H1 (cell line): ENCODE data around the gene WDR81. TPM values are rescaled to one million over a fixed set of nuclear protein-coding genes. Genes with fewer than 3 reads are reported as not detected.

Source experiments
- CTCF ChIA-PET: fragments of 300-600 bp; sonication (Branson Sonifier 250); formaldehyde crosslinking; loops from one replicate; lab custom pipeline; 2021; ENCODE audit not compliant: partially characterized antibody; lab: Charles Lee
- POLR2A ChIA-PET: fragments of 300-600 bp; sonication (Branson Sonifier 250); formaldehyde crosslinking; loops from one replicate; lab custom pipeline; 2021; ENCODE audit warnings: inconsistent platforms; ENCODE audit not compliant: partially characterized antibody; lab: Charles Lee
- DNase-seq, 2 experiments: peaks; one replicate each; pipeline versions ENCODE4 v3.0.0 to v3.0.0-alpha.2; 2010 to 2022; ENCODE audit warnings: low spot score in 2 of 2, low read depth in 1 of 2, mixed read lengths in 1 of 2
- FAIRE-seq: peaks from 2 replicates; lab custom pipeline; 2011; peaks lifted over from hg19 to GRCh38; lab: Jason Lieb, UNC
- H2AFZ ChIP-seq: 2 replicates; pipeline ENCODE4 v1.8.1; 2012; ENCODE audit warnings: low read length, inconsistent platforms
- H2AK5ac ChIP-seq: 2 replicates; pipeline ENCODE4 v1.6.1; 2013; ENCODE audit warnings: low read depth, low read length
- H2BK120ac ChIP-seq: replicated peaks from 2 replicates; pipeline ENCODE3; 2013; ENCODE audit warnings: low read depth, low read length, inconsistent platforms
- H2BK12ac ChIP-seq: 2 replicates; pipeline ENCODE4 v1.6.1; 2013; ENCODE audit warnings: low read depth, low read length
- H2BK15ac ChIP-seq: 2 replicates; pipeline ENCODE4 v1.6.1; 2013; ENCODE audit warnings: low read length
- H2BK20ac ChIP-seq: 2 replicates; pipeline ENCODE4 v1.6.1; 2013; ENCODE audit warnings: low read length
- H2BK5ac ChIP-seq: 2 replicates; pipeline ENCODE4 v1.6.1; 2013; ENCODE audit warnings: low read depth, low read length
- H3K14ac ChIP-seq: 2 replicates; pipeline ENCODE4 v1.6.1; 2013; ENCODE audit warnings: inconsistent platforms; ENCODE audit not compliant: insufficient read length
- H3K18ac ChIP-seq: 2 replicates; pipeline ENCODE4 v1.6.1; 2013; ENCODE audit warnings: low read length; ENCODE audit errors: extremely low read depth
- H3K23ac ChIP-seq: 2 replicates; pipeline ENCODE4 v1.6.1; 2013; ENCODE audit warnings: inconsistent platforms; ENCODE audit not compliant: insufficient read length
- H3K23me2 ChIP-seq: 2 replicates; pipeline ENCODE4 v1.6.1; 2013; ENCODE audit warnings: low read depth, low read length
- H3K27ac ChIP-seq: 2 replicates; pipeline ENCODE4 v1.6.1; 2011; ENCODE audit warnings: low read depth, low read length, inconsistent platforms
- H3K27me3 ChIP-seq, 4 experiments: replicated peaks in 1 of 4; 1 replicate in 1 of 4; 2 replicates in 3 of 4; pipeline versions ENCODE4 v1.6.1 to v1.8.1; 2011 to 2013; ENCODE audit warnings: low read length in 3 of 4, mild to moderate bottlenecking in 3 of 4, inconsistent platforms in 2 of 4, mixed read lengths in 2 of 4, moderate library complexity in 1 of 4; ENCODE audit not compliant: control insufficient read depth in 3 of 4, insufficient read depth in 3 of 4; ENCODE audit errors: extremely low read depth in 1 of 4
- H3K36me3 ChIP-seq, 4 experiments: 2 replicates each; pipeline versions ENCODE4 v1.6.1 to v1.8.1; 2011 to 2013; ENCODE audit warnings: mild to moderate bottlenecking in 4 of 4, low read length in 3 of 4, moderate library complexity in 2 of 4, control low read depth in 1 of 4, inconsistent platforms in 1 of 4; ENCODE audit not compliant: insufficient read depth in 4 of 4, control insufficient read depth in 2 of 4
- H3K4ac ChIP-seq: replicated peaks from 2 replicates; pipeline ENCODE3; 2013; ENCODE audit warnings: low read length, low read depth, mixed read lengths, inconsistent platforms; ENCODE audit not compliant: insufficient read length
- H3K4me1 ChIP-seq, 4 experiments: replicated peaks in 1 of 4; 1 replicate in 1 of 4; 2 replicates in 3 of 4; pipeline versions ENCODE4 v1.6.1 to v1.8.1; 2011 to 2013; ENCODE audit warnings: low read length in 3 of 4, inconsistent platforms in 2 of 4, mixed read lengths in 1 of 4; ENCODE audit not compliant: insufficient read depth in 4 of 4, control insufficient read depth in 3 of 4
- H3K4me2 ChIP-seq, 2 experiments: 2 replicates each; pipeline versions ENCODE4 v1.6.1 to v1.8.1; 2011 to 2013; ENCODE audit warnings: low read depth in 2 of 2, low read length in 2 of 2, control low read depth in 1 of 2, inconsistent platforms in 1 of 2, mild to moderate bottlenecking in 1 of 2; ENCODE audit not compliant: insufficient read depth in 1 of 2
- H3K4me3 ChIP-seq, 4 experiments: fragments of 200-600, 300-600 bp in 1 of 4; sonication (generic), shearing (Covaris generic), sonication (Bioruptor Twin) in 1 of 4; 2 replicates each; pipeline versions ENCODE4 v1.5.1 to v1.8.1; 2011 to 2016; ENCODE audit warnings: low read length in 4 of 4, low read depth in 3 of 4, control low read depth in 2 of 4, inconsistent platforms in 2 of 4, mild to moderate bottlenecking in 2 of 4, mixed read lengths in 1 of 4, moderate library complexity in 1 of 4; ENCODE audit not compliant: insufficient read depth in 2 of 4; ENCODE audit errors: extremely low read depth in 1 of 4
- H3K56ac ChIP-seq: replicated peaks from 2 replicates; pipeline ENCODE3; 2013; ENCODE audit warnings: low read depth, mild to moderate bottlenecking, mixed read lengths, low read length, inconsistent platforms; ENCODE audit not compliant: insufficient read length
- H3K79me1 ChIP-seq: 2 replicates; pipeline ENCODE4 v1.6.1; 2013; ENCODE audit warnings: low read depth, low read length, control low read depth
- H3K79me2 ChIP-seq, 2 experiments: 2 replicates each; pipeline versions ENCODE4 v1.6.1 to v1.8.1; 2012 to 2013; ENCODE audit warnings: low read length in 2 of 2, mild to moderate bottlenecking in 2 of 2, inconsistent platforms in 1 of 2; ENCODE audit not compliant: insufficient read depth in 2 of 2, control insufficient read depth in 1 of 2
- H3K9ac ChIP-seq, 4 experiments: replicated peaks in 1 of 4; 1 replicate in 1 of 4; 2 replicates in 3 of 4; pipeline versions ENCODE4 v1.6.1 to v1.8.1; 2011 to 2013; ENCODE audit warnings: low read depth in 3 of 4, low read length in 3 of 4, control low read depth in 2 of 4, mild to moderate bottlenecking in 2 of 4, moderate library complexity in 2 of 4, inconsistent platforms in 1 of 4; ENCODE audit errors: extremely low read depth in 1 of 4
- H3K9me3 ChIP-seq, 2 experiments: 2 replicates each; pipeline versions ENCODE4 v1.6.1 to v1.8.1; 2012 to 2013; ENCODE audit warnings: mild to moderate bottlenecking in 2 of 2, moderate library complexity in 2 of 2, control low read depth in 1 of 2, inconsistent platforms in 1 of 2, low read depth in 1 of 2, low read length in 1 of 2, mixed read lengths in 1 of 2; ENCODE audit not compliant: insufficient read depth in 2 of 2
- H4K20me1 ChIP-seq, 2 experiments: replicated peaks in 1 of 2; 2 replicates each; pipeline versions ENCODE3 to v1.8.1; 2011 to 2013; ENCODE audit warnings: inconsistent platforms in 2 of 2, low read length in 2 of 2, mild to moderate bottlenecking in 1 of 2; ENCODE audit not compliant: insufficient read depth in 2 of 2, control insufficient read depth in 1 of 2
- H4K5ac ChIP-seq: 2 replicates; pipeline ENCODE4 v1.6.1; 2013; ENCODE audit warnings: low read length, low read depth, mixed read lengths, inconsistent platforms; ENCODE audit not compliant: insufficient read length
- H4K8ac ChIP-seq: 2 replicates; pipeline ENCODE4 v1.8.0; 2013; ENCODE audit warnings: mild to moderate bottlenecking, moderate library complexity, low read length, inconsistent platforms; ENCODE audit not compliant: insufficient read depth; ENCODE audit errors: extremely low read depth
- H4K91ac ChIP-seq: replicated peaks from 2 replicates; pipeline ENCODE3; 2013; ENCODE audit warnings: low read length, mixed read lengths, inconsistent platforms; ENCODE audit not compliant: insufficient read length
- ASH2L ChIP-seq: fragments of 200-600, 300-600 bp; sonication (generic); IDR thresholded peaks from one replicate; pipeline ENCODE4 v1.7.1; 2017; ENCODE audit warnings: low read length
- JUND ChIP-seq: IDR thresholded peaks from 2 replicates; pipeline ENCODE4 v1.6.1; 2011; ENCODE audit warnings: mild to moderate bottlenecking, improper control_type of control experiment, low read length
- KDM1A ChIP-seq: fragments of 200-600, 300-600 bp; sonication (generic); IDR thresholded peaks from 2 replicates; pipeline ENCODE4 v1.7.1; 2016; ENCODE audit warnings: mild to moderate bottlenecking, low read length, borderline replicate concordance
- KDM5A ChIP-seq: fragments of 200-600 bp; IDR thresholded peaks from 2 replicates; pipeline ENCODE4 v1.7.1; 2012; ENCODE audit warnings: mild to moderate bottlenecking, low read length, inconsistent platforms, mixed read lengths
- WGBS, 2 experiments: shearing (Covaris generic) in 1 of 2; methylation state at CpG; one replicate each; pipeline versions ENCODE4 v1.1.6 to v1.1.7; 2013 to 2015; ENCODE audit warnings: low lambda C conversion rate in 2 of 2, mixed read lengths in 2 of 2, inconsistent platforms in 1 of 2, low coverage in 1 of 2, missing lambda C conversion rate in 1 of 2; ENCODE audit not compliant: insufficient replicate concordance in 2 of 2, insufficient coverage in 1 of 2, insufficient read length in 1 of 2; ENCODE audit errors: extremely low coverage in 1 of 2, missing lambda C conversion rate in 1 of 2; 5-methylcytosine and 5-hydroxymethylcytosine counted together
- polyA plus RNA-seq, 7 experiments: library from polyadenylated mRNA; depleted of rRNA in 3 of 7; stranded (reverse) in 5 of 7; unstranded in 2 of 7; fragments of >200 nt in 5 of 7; fragments of 200-250 nt in 2 of 7; gene quantifications; 1 replicate in 5 of 7; 2 replicates in 1 of 7; 4 replicates in 1 of 7; pipeline versions ENCODE4 v1.2.1 to v1.2.3, GENCODE V29; 2011 to 2013; ENCODE audit warnings: missing spikeins in 2 of 7, mixed read lengths in 2 of 7
- total RNA-seq: library from RNA; stranded (reverse); fragmentation: NEBNext Ultra II Directional; extraction: Animal tissue kit (Norgen Biotek cat#: 25700); gene quantifications from 2 replicates; pipeline ENCODE4 v1.2.1, GENCODE V29; 2021

Gene WDR81
- total and polyA plus RNA-seq, 2 of the 8 experiments (the other 6 are each of a cell fraction or from before 2014, with no cell fraction given): 9.1 to 12.3 TPM

DNA sequence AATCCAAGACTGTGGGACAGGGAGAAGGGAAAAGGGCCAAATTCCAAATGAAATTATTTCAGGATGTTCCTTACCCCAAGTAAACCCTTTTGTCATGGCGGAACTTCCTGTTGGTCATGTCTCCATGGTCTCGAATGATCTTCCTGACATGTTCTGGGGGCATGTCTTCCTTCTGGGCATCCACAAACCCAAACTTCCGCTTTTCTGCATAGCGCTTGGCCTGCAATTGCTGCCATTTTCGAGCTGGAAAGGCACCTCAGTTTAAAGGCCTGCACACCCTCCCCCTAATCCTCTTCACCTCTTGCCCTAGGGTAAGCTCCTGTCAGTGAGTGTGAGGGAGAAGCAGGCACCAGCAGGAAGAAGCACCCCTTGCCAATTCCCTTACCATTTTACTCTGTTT is 41.0 kb upstream of the WDR81 start:
- DNase-seq: no peak
- Histone ChIP-seq H3K36me3 (peaks cover 43 to 49% (median 44%) of the 10 kb centered on the region in 4 experiments), H3K27me3 (no peaks in the 10 kb centered on the region), H2BK5ac (no peak overlapping the region), H3K18ac (no peak overlapping the region), H2BK20ac (no peak overlapping the region), H2BK120ac (no peak overlapping the region), H3K9ac (peak overlapping the region in 1 of 4 experiments; percentile 47; a peak in 1 of 7 replicates), H2AFZ (no peak overlapping the region), H3K56ac (no peak overlapping the region), H3K79me1 (peaks cover 9% of the 10 kb centered on the region), H3K9me3 (no peaks in the 10 kb centered on the region), H4K5ac (no peak overlapping the region), H4K91ac (no peak overlapping the region), H4K20me1 (peaks cover 18 to 27% of the 10 kb centered on the region in 2 experiments), H3K23me2 (peaks cover 3% of the 10 kb centered on the region), H3K4me3 (peak overlapping the region; percentile 78 to 87 (median 82)), H2AK5ac (no peak overlapping the region), H3K14ac (no peak overlapping the region), H3K27ac (no peak overlapping the region), H2BK15ac (no peak overlapping the region), H3K4ac (no peak overlapping the region), H3K23ac (no peak overlapping the region), H3K4me2 (peak overlapping the region; percentile 62 to 86), H3K79me2 (peaks cover 10 to 32% of the 10 kb centered on the region in 2 experiments), H4K8ac (no peak overlapping the region), H2BK12ac (no peak overlapping the region), H3K4me1 (peaks cover 0 to 5% (median 3%) of the 10 kb centered on the region in 4 experiments; a peak in 3 of 7 replicates)
- ChIA-PET POLR2A (interaction anchor here (0.5 to 1.9 kb wide), 8 partner anchors 11 to 575 kb away, joined by 3 to 10 read pairs (median 4); partner anchors contain the start of gene RILP), CTCF (interaction anchor here (0.8 to 2.4 kb wide), 3 partner anchors 14 to 31 kb away, joined by 5 to 13 read pairs (median 10); no protein-coding TSS in a partner anchor)
- 89% methylated on average over 5 of the region's 5 CpGs; no CpG with 5 or more reads in 1 of the 2 experiments for WGBS, 2 experiments
- TF ChIP-seq KDM5A (no peak), KDM1A (no peak), JUND (no peak), ASH2L (no peak)
- no peak for FAIRE-seq
